ENCODE data around the gene LRBA.

GRCh38 chr4:150999086-150999485 lies 16.0 kb downstream of the LRBA start:
- TF ChIP-seq EP300 (IDR thresholded peaks at IDR 0.05), result no peak
- no peak for TF ChIP-seq CTCF (IDR thresholded peaks at IDR 0.05)
- TF ChIP-seq POLR2AphosphoS5 (IDR thresholded peaks at IDR 0.05), result no peak

All from stomach (tissue), 4 donors.